ENCODE data around the gene PAM. TPM values are rescaled to one million over a fixed set of nuclear protein-coding genes. Genes with fewer than 3 reads are reported as not detected.

Gene PAM
- total RNA-seq, 1 experiment from 2014 or later, result 257 TPM

DNA sequence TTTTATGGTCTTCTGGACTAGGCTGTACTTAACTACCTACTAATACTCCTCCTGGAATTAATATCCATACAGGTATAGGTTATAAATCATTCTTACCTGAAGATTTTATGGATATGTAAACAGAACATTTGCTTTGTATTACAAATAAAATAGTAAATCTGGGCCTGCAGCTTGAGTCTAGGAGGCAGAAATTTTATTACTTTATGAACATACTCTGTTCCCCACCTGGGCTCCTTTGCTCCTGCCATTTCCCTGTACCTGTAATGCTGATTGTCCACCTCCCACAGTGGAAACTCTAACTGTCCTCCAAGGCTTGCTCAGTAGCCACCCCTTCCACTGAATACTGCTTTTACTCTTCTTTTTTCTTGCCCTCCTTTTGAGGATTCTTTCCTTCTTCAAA lies 108.0 kb downstream of the PAM start:
- no peaks in the 10 kb centered on the region for H4K20me1 ChIP-seq (ENCODE audit: insufficient read depth)
- peaks cover 21% of the 10 kb centered on the region for H3K79me2 ChIP-seq (ENCODE audit: insufficient read depth, low read length)
- H3K4me2 ChIP-seq (ENCODE audit: low read length), result peak overlapping the region; percentile 24; the same call in 1 of the 2 replicates
- no TSS peak for BruUV-seq (replicated peaks)
- H3K9me2 ChIP-seq (ENCODE audit: insufficient read depth), result no peaks in the 10 kb centered on the region
- TF ChIP-seq, protein P1, sequence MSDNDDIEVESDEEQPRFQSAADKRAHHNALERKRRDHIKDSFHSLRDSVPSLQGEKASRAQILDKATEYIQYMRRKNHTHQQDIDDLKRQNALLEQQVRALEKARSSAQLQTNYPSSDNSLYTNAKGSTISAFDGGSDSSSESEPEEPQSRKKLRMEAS (IDR thresholded peaks at IDR 0.05), result no peak
- TF ChIP-seq FOSL1 (IDR thresholded peaks at IDR 0.05; ENCODE audit: low read depth), result no peak
- TF ChIP-seq RAD21 (IDR thresholded peaks at IDR 0.05; ENCODE audit: low read depth), result no peak
- H3K27me3 ChIP-seq (ENCODE audit: insufficient read depth, low read length), result no peaks in the 10 kb centered on the region
- no peaks in the 10 kb centered on the region for H3K9me3 ChIP-seq (ENCODE audit: control insufficient read depth in 1 of 2, insufficient read depth in 1 of 2, low read depth in 1 of 2, low read length in 2 of 2)
- no peak overlapping the region for H3K4me3 ChIP-seq (replicated peaks in 1 of 2; ENCODE audit: low read depth in 1 of 2, low read length in 2 of 2)
- no peak overlapping the region for H2AFZ ChIP-seq (ENCODE audit: low read depth, low read length, poor library complexity, severe bottlenecking)
- RAD21 ChIA-PET (ENCODE audit: low non-redundant PET in 1 of 2, low total read pairs in 2 of 2, uncharacterized antibody in 2 of 2, unreplicated experiment in 2 of 2), result no interaction called here
- CTCF ChIA-PET, result no interaction called here
- no peak for ATAC-seq
- DNase-seq (ENCODE audit: low read depth, low spot score), result no peak
- intact Hi-C loops (cut with micrococcal nuclease), result no loop called here
- H3K27ac ChIP-seq (ENCODE audit: low read depth, low read length), result peak overlapping the region; percentile 99
- H3K36me3 ChIP-seq (ENCODE audit: control insufficient read depth in 1 of 2, insufficient read depth in 2 of 2, low read length in 2 of 2), result no peaks in the 10 kb centered on the region
- H3K4me1 ChIP-seq (ENCODE audit: control insufficient read depth in 1 of 2, insufficient read depth in 2 of 2, low read length in 2 of 2), result peaks cover 61 to 68% of the 10 kb centered on the region in 2 experiments
- H3K9ac ChIP-seq (ENCODE audit: low read length), result no peak overlapping the region
- POLR2A ChIA-PET, result no interaction called here

DNA sequence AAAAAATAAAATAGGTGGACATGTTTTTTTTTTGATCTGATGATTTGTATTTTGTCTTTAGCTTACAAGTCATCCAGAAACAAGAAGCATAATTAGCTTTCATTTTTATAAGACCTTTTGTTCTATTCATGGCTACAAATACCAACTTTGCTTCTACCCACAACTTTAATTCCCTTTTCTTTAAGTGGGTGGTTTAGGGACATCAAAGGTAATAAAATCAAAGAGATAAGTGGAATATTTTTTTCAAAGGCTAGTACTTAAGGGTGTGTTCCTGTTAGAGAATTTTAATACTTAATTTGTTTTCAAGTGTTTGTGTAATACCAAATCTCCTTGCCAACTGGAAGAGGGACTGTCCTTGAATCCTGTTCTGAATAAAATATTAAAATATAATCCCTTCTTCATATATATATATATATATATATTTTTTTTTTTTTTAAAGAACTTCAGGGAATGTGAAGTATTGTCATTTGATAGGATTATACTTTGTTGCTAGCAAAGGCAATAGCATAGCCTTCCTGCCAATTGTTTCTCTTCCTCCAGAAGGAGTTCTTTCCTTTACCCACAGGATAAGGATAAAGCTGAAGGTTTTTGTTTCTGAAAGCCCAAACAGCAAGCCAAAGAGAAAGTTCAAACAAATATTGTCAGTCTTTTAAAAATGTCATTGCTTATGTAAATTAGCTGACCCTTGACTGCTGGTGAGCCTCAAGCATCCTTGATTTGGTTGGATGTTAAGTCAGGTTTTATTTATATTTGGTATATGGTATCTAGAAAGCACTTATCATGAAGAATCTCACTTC lies 108.9 kb downstream of the PAM start:
- Histone ChIP-seq H4K20me1 (ENCODE audit: insufficient read depth) (no peaks in the 10 kb centered on the region), H3K79me2 (ENCODE audit: insufficient read depth, low read length) (peaks cover 30% of the 10 kb centered on the region), H3K27ac (ENCODE audit: low read depth, low read length) (peak overlapping the region; percentile 99; the same call in 1 of the 2 replicates), H3K36me3 (ENCODE audit: control insufficient read depth in 1 of 2, insufficient read depth in 2 of 2, low read length in 2 of 2) (peaks cover 0 to 2% of the 10 kb centered on the region in 2 experiments; a peak in 2 of 4 replicates), H3K4me3 (replicated peaks in 1 of 2; ENCODE audit: low read depth in 1 of 2, low read length in 2 of 2) (no peak overlapping the region), H3K9me3 (ENCODE audit: control insufficient read depth in 1 of 2, insufficient read depth in 1 of 2, low read depth in 1 of 2, low read length in 2 of 2) (no peaks in the 10 kb centered on the region), H3K27me3 (ENCODE audit: insufficient read depth, low read length) (no peaks in the 10 kb centered on the region), H3K4me1 (ENCODE audit: control insufficient read depth in 1 of 2, insufficient read depth in 2 of 2, low read length in 2 of 2) (peaks cover 56 to 73% of the 10 kb centered on the region in 2 experiments), H3K9ac (ENCODE audit: low read length) (peak overlapping the region; percentile 90; the same call in 1 of the 2 replicates), H3K4me2 (ENCODE audit: low read length) (peak overlapping the region; percentile 91), H3K9me2 (ENCODE audit: insufficient read depth) (no peaks in the 10 kb centered on the region), H2AFZ (ENCODE audit: low read depth, low read length, poor library complexity, severe bottlenecking) (no peak overlapping the region)
- intact Hi-C loops (cut with micrococcal nuclease), result no loop called here
- RAD21 ChIA-PET (ENCODE audit: low non-redundant PET in 1 of 2, low total read pairs in 2 of 2, uncharacterized antibody in 2 of 2, unreplicated experiment in 2 of 2), result no interaction called here
- POLR2A ChIA-PET, result interaction anchor here (1.9 kb wide), 1 partner anchor 9 kb away, joined by 8 read pairs; no protein-coding TSS in a partner anchor
- peak; percentile 36 for DNase-seq (ENCODE audit: low read depth, low spot score)
- no peak for ATAC-seq
- TF ChIP-seq TCF7L2 (IDR thresholded peaks at IDR 0.05; ENCODE audit: borderline replicate concordance, extremely low read depth, insufficient read depth, insufficient read length) (peak; percentile 87), ATF3 (IDR thresholded peaks at IDR 0.05) (no peak), SP1 (IDR thresholded peaks at IDR 0.05; ENCODE audit: low read depth) (peak; percentile 57), FOSL1 (IDR thresholded peaks at IDR 0.05; ENCODE audit: low read depth) (no peak), SIN3A (IDR thresholded peaks at IDR 0.05; ENCODE audit: low read depth) (no peak), ELF1 (IDR thresholded peaks at IDR 0.05; ENCODE audit: borderline replicate concordance, low read depth) (no peak), JUND (IDR thresholded peaks at IDR 0.05) (peak; percentile 39; the same call in 1 of the 2 replicates), POLR2A (IDR thresholded peaks at IDR 0.05; ENCODE audit: borderline replicate concordance, extremely low read depth, insufficient read depth, insufficient read length) (no peak), ZFX (IDR thresholded peaks at IDR 0.05) (no peak), CBX3 (IDR thresholded peaks at IDR 0.05; ENCODE audit: low read depth) (no peak)
- TF ChIP-seq, protein P2, sequence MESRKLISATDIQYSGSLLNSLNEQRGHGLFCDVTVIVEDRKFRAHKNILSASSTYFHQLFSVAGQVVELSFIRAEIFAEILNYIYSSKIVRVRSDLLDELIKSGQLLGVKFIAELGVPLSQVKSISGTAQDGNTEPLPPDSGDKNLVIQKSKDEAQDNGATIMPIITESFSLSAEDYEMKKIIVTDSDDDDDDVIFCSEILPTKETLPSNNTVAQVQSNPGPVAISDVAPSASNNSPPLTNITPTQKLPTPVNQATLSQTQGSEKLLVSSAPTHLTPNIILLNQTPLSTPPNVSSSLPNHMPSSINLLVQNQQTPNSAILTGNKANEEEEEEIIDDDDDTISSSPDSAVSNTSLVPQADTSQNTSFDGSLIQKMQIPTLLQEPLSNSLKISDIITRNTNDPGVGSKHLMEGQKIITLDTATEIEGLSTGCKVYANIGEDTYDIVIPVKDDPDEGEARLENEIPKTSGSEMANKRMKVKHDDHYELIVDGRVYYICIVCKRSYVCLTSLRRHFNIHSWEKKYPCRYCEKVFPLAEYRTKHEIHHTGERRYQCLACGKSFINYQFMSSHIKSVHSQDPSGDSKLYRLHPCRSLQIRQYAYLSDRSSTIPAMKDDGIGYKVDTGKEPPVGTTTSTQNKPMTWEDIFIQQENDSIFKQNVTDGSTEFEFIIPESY (IDR thresholded peaks at IDR 0.05; ENCODE audit: extremely low read depth, insufficient replicate concordance, low read length), result no peak
- BruUV-seq (replicated peaks), result no TSS peak
- CTCF ChIA-PET, result interaction anchor here (2.1 kb wide), 1 partner anchor 183 kb away, joined by 8 read pairs; no protein-coding TSS in a partner anchor
